ENCODE data around the gene TRPM3. TPM values are rescaled to one million over a fixed set of nuclear protein-coding genes. Genes with fewer than 3 reads are reported as not detected.

Gene TRPM3
- total RNA-seq, 6 experiments from 2014 or later = 0.02 TPM; not detected in 5

DNA sequence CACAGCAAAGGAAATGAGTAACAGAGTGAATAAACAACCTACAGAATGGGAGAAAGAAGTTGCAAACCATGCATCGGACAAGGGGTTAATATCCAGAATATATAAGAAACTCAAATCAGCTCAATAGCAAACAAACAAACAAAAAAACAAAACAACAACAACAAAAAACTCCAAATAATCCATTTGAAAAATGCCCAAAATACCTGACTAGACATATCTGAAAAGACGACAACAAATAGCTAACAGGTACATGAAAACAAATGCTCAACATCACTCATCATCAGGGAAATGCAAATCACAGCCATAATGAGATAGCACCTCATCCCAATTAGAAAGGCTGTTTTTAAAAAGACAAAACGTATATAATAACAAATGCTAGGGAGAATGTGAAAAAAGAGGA lies 111.2 kb downstream of the TRPM3 start:
- Mint-ChIP-seq H3K27ac (no peak overlapping the region), H3K27me3 (ENCODE audit: insufficient read depth) (peaks cover 11% of the 10 kb centered on the region), H3K4me3 (no peak overlapping the region), H3K4me1 (ENCODE audit: low read depth) (no peaks in the 10 kb centered on the region), H3K9me3 (peaks cover 3% of the 10 kb centered on the region), H3K36me3 (ENCODE audit: low read depth) (peaks cover 4% of the 10 kb centered on the region; the same call in 1 of the 2 replicates)
- TF ChIP-seq, protein P1, sequence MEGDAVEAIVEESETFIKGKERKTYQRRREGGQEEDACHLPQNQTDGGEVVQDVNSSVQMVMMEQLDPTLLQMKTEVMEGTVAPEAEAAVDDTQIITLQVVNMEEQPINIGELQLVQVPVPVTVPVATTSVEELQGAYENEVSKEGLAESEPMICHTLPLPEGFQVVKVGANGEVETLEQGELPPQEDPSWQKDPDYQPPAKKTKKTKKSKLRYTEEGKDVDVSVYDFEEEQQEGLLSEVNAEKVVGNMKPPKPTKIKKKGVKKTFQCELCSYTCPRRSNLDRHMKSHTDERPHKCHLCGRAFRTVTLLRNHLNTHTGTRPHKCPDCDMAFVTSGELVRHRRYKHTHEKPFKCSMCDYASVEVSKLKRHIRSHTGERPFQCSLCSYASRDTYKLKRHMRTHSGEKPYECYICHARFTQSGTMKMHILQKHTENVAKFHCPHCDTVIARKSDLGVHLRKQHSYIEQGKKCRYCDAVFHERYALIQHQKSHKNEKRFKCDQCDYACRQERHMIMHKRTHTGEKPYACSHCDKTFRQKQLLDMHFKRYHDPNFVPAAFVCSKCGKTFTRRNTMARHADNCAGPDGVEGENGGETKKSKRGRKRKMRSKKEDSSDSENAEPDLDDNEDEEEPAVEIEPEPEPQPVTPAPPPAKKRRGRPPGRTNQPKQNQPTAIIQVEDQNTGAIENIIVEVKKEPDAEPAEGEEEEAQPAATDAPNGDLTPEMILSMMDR (IDR thresholded peaks at IDR 0.05) = no peak
- no peak for DNase-seq

DNA sequence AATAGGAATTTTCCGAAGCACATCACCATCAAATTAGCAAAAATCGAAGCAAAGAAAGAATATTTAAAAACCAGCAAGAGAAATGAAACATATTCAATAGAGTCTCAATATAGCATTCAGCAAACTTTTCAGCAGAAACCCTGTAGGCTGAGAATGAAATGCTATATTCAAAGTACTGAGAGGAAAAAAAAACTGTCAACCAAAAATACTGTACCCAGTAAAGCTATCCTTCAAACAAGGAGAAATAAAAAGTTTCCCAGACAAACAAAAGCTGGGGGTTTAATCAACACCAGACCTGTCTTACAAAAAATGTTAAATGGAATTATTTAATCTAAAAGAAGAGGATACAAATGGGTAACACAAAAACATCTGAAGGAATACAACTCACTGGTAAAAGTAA lies 116.0 kb downstream of the TRPM3 start:
- peaks cover 8% of the 10 kb centered on the region for H3K27me3 Mint-ChIP-seq (ENCODE audit: insufficient read depth)
- no peak overlapping the region for H3K27ac Mint-ChIP-seq
- no peaks in the 10 kb centered on the region for H3K4me1 Mint-ChIP-seq (ENCODE audit: low read depth)
- TF ChIP-seq, protein P1 (IDR thresholded peaks at IDR 0.05) = no peak
- no peak overlapping the region for H3K4me3 Mint-ChIP-seq
- no peak for DNase-seq
- peaks cover 14% of the 10 kb centered on the region; the same call in 1 of the 2 replicates for H3K36me3 Mint-ChIP-seq (ENCODE audit: low read depth)
- peaks cover 15% of the 10 kb centered on the region for H3K9me3 Mint-ChIP-seq

DNA sequence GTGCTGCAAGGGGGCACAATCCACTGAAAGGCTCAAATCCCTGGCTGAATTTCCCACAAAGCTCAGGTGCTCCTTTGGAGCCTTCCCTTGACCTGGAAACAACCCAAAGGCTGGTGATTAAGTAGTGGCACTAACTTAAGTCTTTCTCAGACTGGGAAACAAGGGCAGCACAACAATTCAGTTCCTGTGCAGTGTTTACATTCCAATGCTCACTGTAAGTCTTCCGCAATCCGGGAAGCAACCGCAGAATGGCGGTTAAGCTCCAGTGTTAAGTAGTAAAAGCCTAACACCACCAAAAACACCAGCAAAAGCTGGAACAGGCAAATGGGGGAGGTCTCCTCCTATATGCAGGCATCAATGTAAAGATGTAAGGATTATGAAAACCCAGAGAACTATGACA lies 117.2 kb downstream of the TRPM3 start:
- H3K9me3 Mint-ChIP-seq = peaks cover 15% of the 10 kb centered on the region
- peaks cover 10% of the 10 kb centered on the region for H3K4me1 Mint-ChIP-seq (ENCODE audit: low read depth)
- H3K27ac Mint-ChIP-seq = no peak overlapping the region
- no peak overlapping the region for H3K4me3 Mint-ChIP-seq
- H3K36me3 Mint-ChIP-seq (ENCODE audit: low read depth) = peaks cover 14% of the 10 kb centered on the region; the same call in 1 of the 2 replicates
- H3K27me3 Mint-ChIP-seq (ENCODE audit: insufficient read depth) = peaks cover 5% of the 10 kb centered on the region
- no peak for DNase-seq
- TF ChIP-seq, protein P1 (IDR thresholded peaks at IDR 0.05) = no peak

DNA sequence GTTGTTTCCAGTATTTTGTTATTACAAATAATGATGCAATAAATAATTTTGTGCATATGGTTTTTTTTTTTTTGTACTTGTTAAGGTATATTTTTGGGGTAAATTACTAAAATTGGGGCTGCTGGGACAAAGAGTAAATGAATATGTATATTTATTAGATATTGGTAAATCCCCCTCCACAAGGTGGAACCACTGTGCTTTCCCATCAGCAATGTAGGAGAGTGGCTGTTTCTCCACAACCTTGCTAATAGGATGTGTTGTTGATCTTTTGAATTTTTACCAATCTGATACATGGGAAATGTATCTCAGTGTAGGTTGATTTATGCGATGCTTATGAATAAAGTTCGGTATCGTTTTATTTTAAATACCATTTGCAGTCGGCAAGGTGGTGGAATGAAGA lies 118.1 kb downstream of the TRPM3 start:
- Mint-ChIP-seq H3K9me3 (peaks cover 15% of the 10 kb centered on the region), H3K4me3 (no peak overlapping the region), H3K36me3 (ENCODE audit: low read depth) (peaks cover 14% of the 10 kb centered on the region; the same call in 1 of the 2 replicates), H3K27me3 (ENCODE audit: insufficient read depth) (peaks cover 5% of the 10 kb centered on the region), H3K4me1 (ENCODE audit: low read depth) (peaks cover 18% of the 10 kb centered on the region), H3K27ac (no peak overlapping the region)
- DNase-seq = no peak
- TF ChIP-seq, protein P1 (IDR thresholded peaks at IDR 0.05) = no peak

DNA sequence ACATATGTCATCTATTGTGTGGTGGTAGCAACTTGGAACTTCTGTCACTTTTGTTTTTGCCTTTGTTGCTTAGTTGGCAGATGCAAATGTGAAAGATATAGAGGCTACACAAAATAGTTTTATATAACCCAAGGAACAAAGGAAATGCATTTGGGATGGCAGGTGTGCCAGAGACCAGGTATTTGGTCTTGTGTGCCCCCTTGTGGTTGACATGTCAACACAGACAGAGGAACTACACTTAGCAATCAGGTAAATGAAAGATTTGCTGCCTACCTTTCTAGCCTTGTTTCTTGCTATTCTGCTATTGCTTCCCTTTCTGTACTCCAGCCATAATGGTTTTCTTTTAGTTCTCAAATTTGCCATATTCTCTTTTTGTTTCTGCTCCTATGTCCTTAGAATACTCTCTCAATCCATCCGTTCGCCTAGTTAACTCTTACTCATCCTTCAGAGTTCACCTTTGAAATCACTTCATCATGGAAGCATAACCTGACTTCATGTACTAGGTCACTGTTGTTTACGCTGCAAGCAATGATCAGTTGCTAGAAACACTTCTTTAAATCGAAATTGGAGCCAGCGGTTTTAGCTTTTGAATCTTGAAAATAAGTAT lies 119.5 kb downstream of the TRPM3 start:
- Mint-ChIP-seq H3K9me3 (peaks cover 15% of the 10 kb centered on the region), H3K4me3 (no peak overlapping the region), H3K27ac (no peak overlapping the region), H3K4me1 (ENCODE audit: low read depth) (peaks cover 18% of the 10 kb centered on the region), H3K36me3 (ENCODE audit: low read depth) (peaks cover 14% of the 10 kb centered on the region; the same call in 1 of the 2 replicates), H3K27me3 (ENCODE audit: insufficient read depth) (no peaks in the 10 kb centered on the region)
- peak; percentile 6 for DNase-seq
- TF ChIP-seq, protein P1 (IDR thresholded peaks at IDR 0.05) = peak; percentile 88

Measured in HFFc6 (cell line).